Right lobe of liver (tissue), 6 donors: ENCODE results near the gene PLPP6. TPM values are rescaled to one million over a fixed set of nuclear protein-coding genes. Genes with fewer than 3 reads are reported as not detected.

Experiments used
- ATAC-seq, 4 donors: fragments of 200-7000 bp; cut with Tn5 transposase; one replicate each; pipeline ENCODE4 v1.9.1; 2020; ENCODE audit warnings: mild to moderate bottlenecking in 4 of 4, moderate library complexity in 4 of 4
- DNase-seq, 3 donors: peaks; one replicate each; pipeline ENCODE4 v3.0.0-alpha.2; 2020
- H3K27ac ChIP-seq, 3 donors: fragments of 200-600 bp; one replicate each; pipeline ENCODE4 v1.8.0; 2022
- H3K27me3 ChIP-seq, 2 donors: fragments of 200-600 bp; one replicate each; pipeline ENCODE4 v1.8.0; 2022
- H3K36me3 ChIP-seq, 4 donors: fragments of 200-600 bp; sonication (generic) in 1 of 4; one replicate each; pipeline versions ENCODE4 v1.5.1 to v1.8.0; 2017 to 2022; ENCODE audit warnings: control low read depth in 1 of 4
- H3K4me1 ChIP-seq, 4 donors: fragments of 200-600 bp; sonication (generic) in 1 of 4; one replicate each; pipeline versions ENCODE4 v1.5.1 to v1.8.0; 2017 to 2022; ENCODE audit warnings: control low read depth in 1 of 4
- H3K4me3 ChIP-seq, 3 donors: fragments of 200-600 bp; one replicate each; pipeline ENCODE4 v1.8.0; 2022
- H3K9me3 ChIP-seq, 4 donors: fragments of 200-600 bp; sonication (generic) in 1 of 4; one replicate each; pipeline versions ENCODE4 v1.5.1 to v1.8.0; 2017 to 2022; ENCODE audit warnings: control low read depth in 1 of 4
- CTCF ChIP-seq, 4 donors: fragments of 200-600 bp in 3 of 4; fragments of 450-650 bp in 1 of 4; IDR thresholded peaks; one replicate each; pipeline versions ENCODE4 v1.5.1 to v1.8.0; 2016 to 2022; ENCODE audit warnings: antibody characterized with exemption in 4 of 4, mild to moderate bottlenecking in 2 of 4
- POLR2A ChIP-seq: fragments of 450-650 bp; IDR thresholded peaks from one replicate; pipeline ENCODE4 v1.6.1; 2017; ENCODE audit warnings: antibody characterized with exemption, mild to moderate bottlenecking
- WGBS: methylation state at CpG from one replicate; pipeline ENCODE4 v1.1.6; 2018; ENCODE audit warnings: low coverage, low lambda C conversion rate; ENCODE audit not compliant: insufficient coverage; ENCODE audit errors: missing lambda C conversion rate; 5-methylcytosine and 5-hydroxymethylcytosine counted together
- intact Hi-C, 2 donors: fragments of 100-400 bp; cut with DNase I; formaldehyde crosslinking; loops; one replicate each; pipeline versions ENCODE4 v1.11.2 to v1.14.1; 2022
- total RNA-seq, 6 experiments: library from RNA; depleted of rRNA in 2 of 6; stranded (reverse); fragments of >200 nt in 2 of 6; fragmentation: NEBNext Ultra II Directional in 3 of 6; extraction: Animal tissue kit (Norgen Biotek cat#: 25700) in 3 of 6; gene quantifications; one replicate each; pipeline versions ENCODE4 v1.1.0 to v1.2.4, GENCODE V29; 2016 to 2023
- donor health status: DM: no; HTN: yes; CAD: no.
- donor health status: DM: no; HTN: no; CAD: no.
- donor health status: DM: no; HTN: no; CAD: no.
- donor health status: DM: no; HTN: yes; CAD: no.
- donor health status: DM: no; HTN: yes; CAD: no.

The PLPP6 gene
- total RNA-seq, 6 experiments from 2014 or later = 7.8 to 12.4 (median 9.3) TPM

GRCh38 chr9:4674783-4675182 is 12.7 kb downstream of the PLPP6 start:
- Histone ChIP-seq H3K27ac (peak overlapping the region; percentile 12 to 57 (median 30)), H3K36me3 (no peaks in the 10 kb centered on the region), H3K27me3 (no peaks in the 10 kb centered on the region), H3K9me3 (no peaks in the 10 kb centered on the region), H3K4me3 (no peak overlapping the region), H3K4me1 (peaks cover 0 to 15% (median 7%) of the 10 kb centered on the region in 4 donors)
- TF ChIP-seq CTCF (IDR thresholded peaks at IDR 0.05) = no peak
- peak; percentile 20 for TF ChIP-seq POLR2A
- ATAC-seq = peak in 2 of 4 donors; percentile 30 to 32
- intact Hi-C loops = no loop called here
- no peak for DNase-seq

GRCh38 chr9:4677392-4677791 is 15.3 kb downstream of the PLPP6 start:
- ATAC-seq (no peak), DNase-seq (no peak)
- intact Hi-C loops = no loop called here
- Histone ChIP-seq H3K36me3 (no peaks in the 10 kb centered on the region), H3K4me3 (no peak overlapping the region), H3K27me3 (no peaks in the 10 kb centered on the region), H3K27ac (peak overlapping the region; percentile 59 to 99 (median 88)), H3K4me1 (peaks cover 0 to 24% (median 8%) of the 10 kb centered on the region in 4 donors), H3K9me3 (no peaks in the 10 kb centered on the region)
- TF ChIP-seq CTCF (IDR thresholded peaks at IDR 0.05) = no peak
- TF ChIP-seq POLR2A = no peak
- WGBS = 83% methylated on average over 3 of the region's 3 CpGs

- 1% methylated on average over 16 of the region's 16 CpGs for WGBS
- H3K9me3 ChIP-seq = no peaks in the 10 kb centered on the region
- H3K27ac ChIP-seq = peak overlapping the region; percentile 93 to 99 (median 99)
- H3K4me1 ChIP-seq = peaks cover 0 to 24% (median 8%) of the 10 kb centered on the region in 4 donors
- no peak for DNase-seq
- peak; percentile 9 to 37 (median 23) for ATAC-seq
- H3K27me3 ChIP-seq = no peaks in the 10 kb centered on the region
- no peaks in the 10 kb centered on the region for H3K36me3 ChIP-seq
- no peak for TF ChIP-seq POLR2A
- TF ChIP-seq CTCF (IDR thresholded peaks at IDR 0.05) = no peak
- intact Hi-C loops = no loop called here
- H3K4me3 ChIP-seq = peak overlapping the region; percentile 76 to 91 (median 86)
Measured at GRCh38 chr9:4678679-4679267, 16.7 kb downstream of the PLPP6 start.

GRCh38 chr9:4679268-4680172 is 17.4 kb downstream of the PLPP6 start, which contains the start of gene CDC37L1:
CDC37L1 (plus strand) TSS chr9:4679569; CDS start chr9:4679768, 199 bp downstream.
- peak within 1 kb of the TSS; percentile 76 to 91 (median 86) for H3K4me3 ChIP-seq
- H3K36me3 ChIP-seq = no peaks in the 10 kb centered on the region
- intact Hi-C loops = no loop called here
- 0% methylated on average over 24 of the region's 66 CpGs for WGBS
- H3K4me1 ChIP-seq = peaks cover 0 to 24% (median 8%) of the 10 kb centered on the region in 4 donors
- TF ChIP-seq POLR2A (peak; percentile 99), CTCF (IDR thresholded peaks at IDR 0.05) (peak; percentile 53 to 80 (median 56))
- ATAC-seq (peak; percentile 91 to 97 (median 93)), DNase-seq (peak; percentile 98 to 99 (median 98))
- H3K27me3 ChIP-seq = no peaks in the 10 kb centered on the region
- no peaks in the 10 kb centered on the region for H3K9me3 ChIP-seq
- peak within 1 kb of the TSS; percentile 93 to 99 (median 99) for H3K27ac ChIP-seq
